ENCODE data around the gene CD207. TPM values are rescaled to one million over a fixed set of nuclear protein-coding genes. Genes with fewer than 3 reads are reported as not detected.

Gene CD207
- total and polyA plus RNA-seq, 4 donors = not detected

DNA sequence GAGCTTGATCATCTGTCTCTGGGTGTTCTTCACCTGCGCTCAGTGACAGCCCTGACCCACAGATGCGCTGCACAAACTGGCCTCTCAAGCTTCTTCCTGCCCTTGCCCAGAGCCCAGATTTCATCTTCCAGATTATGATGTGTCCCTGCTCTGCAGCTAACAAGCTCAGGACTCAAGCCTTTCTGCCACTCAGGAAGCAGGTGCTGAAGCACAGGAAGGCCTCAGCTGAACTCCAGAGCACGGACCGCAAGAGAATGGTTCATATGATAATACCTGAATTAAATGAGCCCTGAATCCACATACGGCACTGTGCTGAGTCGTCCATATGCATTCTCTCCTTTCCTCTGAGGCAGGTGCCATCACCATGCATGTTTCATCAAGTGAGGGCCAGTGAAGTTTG lies 3.8 kb downstream of the CD207 start:
- peaks cover 0 to 9% (median under 1%) of the 10 kb centered on the region in 4 donors for H3K9me3 ChIP-seq (ENCODE audit: control insufficient read depth in 4 of 4, low read length in 3 of 4)
- H3K4me1 ChIP-seq (ENCODE audit: control insufficient read depth in 4 of 4, insufficient read depth in 4 of 4, low read length in 3 of 4) = no peaks in the 10 kb centered on the region
- H3K27me3 ChIP-seq (ENCODE audit: control insufficient read depth in 4 of 4, insufficient read depth in 4 of 4, low read length in 3 of 4) = no peaks in the 10 kb centered on the region
- H3K27ac ChIP-seq (ENCODE audit: low read depth in 1 of 2, low read length in 2 of 2) = no peak overlapping the region
- TF ChIP-seq REST (IDR thresholded peaks at IDR 0.05) (no peak), HNF4A (conservative IDR thresholded peaks at IDR 0.05) (no peak), HNF4G (IDR thresholded peaks at IDR 0.05) (no peak)
- H3K36me3 ChIP-seq (ENCODE audit: control insufficient read depth in 4 of 4, insufficient read depth in 3 of 4, low read depth in 1 of 4, low read length in 3 of 4) = no peaks in the 10 kb centered on the region
- 74% methylated on average over 6 of the region's 6 CpGs for WGBS
- no peak for DNase-seq (ENCODE audit: low spot score)
- H3K9ac ChIP-seq (ENCODE audit: low read depth in 1 of 2, low read length in 2 of 2) = no peak overlapping the region
- no peak overlapping the region for H3K4me3 ChIP-seq (ENCODE audit: low read depth in 1 of 3, low read length in 3 of 3)

DNA sequence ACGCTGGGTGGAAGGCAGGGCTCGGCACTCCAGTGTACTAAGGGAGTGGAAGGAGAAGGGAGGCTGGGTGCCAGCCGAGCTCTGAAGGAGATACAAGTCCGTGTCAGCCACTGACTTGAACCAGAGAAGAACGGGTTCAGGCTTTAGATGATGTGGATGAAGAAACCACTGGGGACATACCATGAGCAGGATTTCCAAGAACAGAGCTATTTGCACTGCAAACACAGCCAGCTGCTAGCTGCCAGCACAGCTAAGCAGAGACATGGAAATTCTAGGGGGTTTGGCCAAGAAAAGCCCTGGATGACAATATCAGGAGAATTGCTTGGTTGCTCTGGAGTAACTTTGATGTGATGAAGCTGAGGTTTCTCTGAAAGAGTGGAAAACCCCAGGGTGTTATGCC lies 5.2 kb downstream of the CD207 start:
- Histone ChIP-seq H3K9ac (ENCODE audit: low read depth in 1 of 2, low read length in 2 of 2) (no peak overlapping the region), H3K27me3 (ENCODE audit: control insufficient read depth in 4 of 4, insufficient read depth in 4 of 4, low read length in 3 of 4) (no peaks in the 10 kb centered on the region), H3K27ac (ENCODE audit: low read depth in 1 of 2, low read length in 2 of 2) (no peak overlapping the region), H3K9me3 (ENCODE audit: control insufficient read depth in 4 of 4, low read length in 3 of 4) (peaks cover 0 to 9% (median under 1%) of the 10 kb centered on the region in 4 donors), H3K4me1 (ENCODE audit: control insufficient read depth in 4 of 4, insufficient read depth in 4 of 4, low read length in 3 of 4) (no peaks in the 10 kb centered on the region), H3K36me3 (ENCODE audit: control insufficient read depth in 4 of 4, insufficient read depth in 3 of 4, low read depth in 1 of 4, low read length in 3 of 4) (no peaks in the 10 kb centered on the region), H3K4me3 (ENCODE audit: low read depth in 1 of 3, low read length in 3 of 3) (no peak overlapping the region)
- DNase-seq (ENCODE audit: low spot score) = no peak
- TF ChIP-seq GABPA (IDR thresholded peaks at IDR 0.05 in 1 of 2, conservative IDR thresholded peaks at IDR 0.05 in 1 of 2) = no peak
- TF ChIP-seq SP1 (IDR thresholded peaks at IDR 0.05) = no peak
- TF ChIP-seq FOXA1 (IDR thresholded peaks at IDR 0.05) = no peak
- TF ChIP-seq CTCF (IDR thresholded peaks at IDR 0.05; ENCODE audit: low read depth, low read length, missing input control) = no peak
- TF ChIP-seq NR2F2 (IDR thresholded peaks at IDR 0.05) = no peak
- TF ChIP-seq REST (IDR thresholded peaks at IDR 0.05) = no peak
- no peak for TF ChIP-seq JUND (IDR thresholded peaks at IDR 0.05)
- TF ChIP-seq HNF4G (IDR thresholded peaks at IDR 0.05) = no peak
- no peak for TF ChIP-seq TAF1 (conservative IDR thresholded peaks at IDR 0.05)
- no peak for TF ChIP-seq ATF3 (IDR thresholded peaks at IDR 0.05)
- no peak for TF ChIP-seq RAD21 (IDR thresholded peaks at IDR 0.05)
- WGBS = 57% methylated on average over 5 of the region's 5 CpGs

All from liver (tissue), 9 donors.